GM19193 (cell line): ENCODE results near the gene RNU1-3.

ENCODE experiments used
- POLR2A ChIP-seq: IDR thresholded peaks from 4 replicates; pipeline ENCODE4 v1.6.1; 2011; ENCODE audit not compliant: insufficient read depth, insufficient read length; ENCODE audit errors: extremely low read depth

RNU1-3 gene

DNA sequence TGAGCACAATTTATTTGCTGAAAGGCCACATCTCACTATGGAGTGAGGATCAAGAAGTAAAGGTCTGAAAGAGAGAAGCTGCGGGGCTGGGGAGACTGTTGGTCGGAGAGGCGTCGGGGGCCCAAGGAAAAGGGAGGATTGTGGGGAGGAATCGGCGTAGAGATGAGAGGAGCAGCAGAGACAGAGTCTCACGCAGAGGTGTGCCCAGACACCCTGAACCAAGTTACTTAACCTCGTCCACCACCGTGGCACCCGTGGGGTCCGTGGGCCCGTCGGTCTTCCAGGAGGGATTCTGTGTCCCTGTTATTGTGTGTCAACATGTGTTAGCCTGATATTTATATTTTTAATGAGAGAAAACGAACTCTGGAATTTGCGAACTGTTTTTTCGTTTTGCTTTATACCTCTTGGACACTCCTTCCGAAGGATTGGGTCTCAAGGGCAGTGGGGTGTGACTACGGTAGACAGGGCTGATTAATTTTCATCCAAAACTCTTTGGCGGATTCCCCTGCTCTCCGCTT lies 49.6 kb downstream of the RNU1-3 start:
- TF ChIP-seq POLR2A = no peak
